CD4-positive, alpha-beta T cell (primary cell): Measurements from ENCODE around the gene AKT1. TPM values are rescaled to one million over a fixed set of nuclear protein-coding genes. Genes with fewer than 3 reads are reported as not detected.

Source experiments
- ATAC-seq: fragments of 200-7000 bp; cut with Tn5 transposase; one replicate; pipeline ENCODE4 v1.10.0; 2022; ENCODE audit warnings: mild to moderate bottlenecking; ENCODE audit not compliant: poor library complexity
- CTCF ChIA-PET: fragments of 350-600 bp; sonication (Branson Sonifier 250); formaldehyde crosslinking; loops from one replicate; lab custom pipeline; 2021; ENCODE audit warnings: antibody characterized with exemption, inconsistent platforms; lab: Charles Lee
- POLR2A ChIA-PET: fragments of 350-600 bp; sonication (Branson Sonifier 250); formaldehyde crosslinking; loops from one replicate; lab custom pipeline; 2021; ENCODE audit warnings: antibody characterized with exemption, inconsistent platforms; lab: Charles Lee
- DNase-seq, 14 experiments: peaks; one replicate each; pipeline ENCODE4 v3.0.0-alpha.2; 2013 to 2020; ENCODE audit warnings: mixed read lengths in 2 of 14
- H3K27ac ChIP-seq, 2 donors: one replicate each; pipeline versions ENCODE4 v1.5.1 to v1.7.0; 2013; ENCODE audit warnings: low read length in 2 of 2, low read depth in 1 of 2, mild to moderate bottlenecking in 1 of 2
- H3K27me3 ChIP-seq, 2 experiments: 1 replicate in 1 of 2; 2 replicates in 1 of 2; pipeline versions ENCODE4 v1.6.1 to v1.7.0; 2013; ENCODE audit warnings: low read length in 2 of 2, control low read depth in 1 of 2, mild to moderate bottlenecking in 1 of 2, moderate library complexity in 1 of 2; ENCODE audit not compliant: insufficient read depth in 2 of 2, control insufficient read depth in 1 of 2
- H3K36me3 ChIP-seq: one replicate; pipeline ENCODE4 v1.6.1; 2013; ENCODE audit warnings: low read length, control low read depth; ENCODE audit not compliant: insufficient read depth
- H3K4me1 ChIP-seq: one replicate; pipeline ENCODE4 v1.6.1; 2013; ENCODE audit warnings: low read length, control low read depth; ENCODE audit not compliant: insufficient read depth
- H3K4me3 ChIP-seq: one replicate; pipeline ENCODE4 v1.5.1; 2013; ENCODE audit warnings: mild to moderate bottlenecking, low read length, moderate library complexity
- H3K9me3 ChIP-seq, 2 experiments: 1 replicate in 1 of 2; 2 replicates in 1 of 2; pipeline versions ENCODE4 v1.6.1 to v1.7.0; 2013; ENCODE audit warnings: low read length in 2 of 2, mild to moderate bottlenecking in 2 of 2, control low read depth in 1 of 2, moderate library complexity in 1 of 2; ENCODE audit not compliant: control insufficient read depth in 1 of 2, insufficient read depth in 1 of 2
- H3K27ac Mint-ChIP-seq: one replicate; pipeline ENCODE4 v1.8.0; 2020; ENCODE audit warnings: mixed read lengths
- H3K27me3 Mint-ChIP-seq: one replicate; pipeline ENCODE4 v1.8.0; 2021; ENCODE audit warnings: mixed read lengths
- H3K36me3 Mint-ChIP-seq: one replicate; pipeline ENCODE4 v1.8.0; 2021; ENCODE audit warnings: low read depth, mixed read lengths
- H3K4me1 Mint-ChIP-seq: one replicate; pipeline ENCODE4 v1.8.0; 2021; ENCODE audit warnings: low read depth, mixed read lengths
- H3K4me3 Mint-ChIP-seq: one replicate; pipeline ENCODE4 v1.8.0; 2020; ENCODE audit warnings: mild to moderate bottlenecking, mixed read lengths
- H3K9me3 Mint-ChIP-seq: one replicate; pipeline ENCODE4 v1.8.0; 2020; ENCODE audit warnings: mixed read lengths
- CTCF ChIP-seq: fragments of 200-600 bp; IDR thresholded peaks from one replicate; pipeline ENCODE4 v1.8.0; 2022; ENCODE audit warnings: antibody characterized with exemption, mild to moderate bottlenecking
- intact Hi-C, 2 experiments: fragments of 100-400 bp; cut with DNase I in 1 of 2; cut with micrococcal nuclease in 1 of 2; formaldehyde crosslinking; loops; one replicate each; pipeline versions ENCODE4 v1.15.1 to v1.9.0; 2023 to 2025; cut with DNase I, micrococcal nuclease
- total RNA-seq, 174 experiments: library from RNA in 2 of 174; stranded (reverse) in 2 of 174; gene quantifications; one replicate each; pipeline ENCODE4 v1.2.3 and lab custom pipeline; 2021 to 2026

Gene AKT1
- total RNA-seq, 2 experiments from 2014 or later = 58.8 to 66.5 TPM

- Histone ChIP-seq H3K27ac (no peak overlapping the region), H3K4me3 (no peak overlapping the region), H3K36me3 (no peaks in the 10 kb centered on the region), H3K4me1 (peaks cover 8% of the 10 kb centered on the region), H3K27me3 (no peaks in the 10 kb centered on the region), H3K9me3 (no peaks in the 10 kb centered on the region)
- DNase-seq (no peak), ATAC-seq (no peak)
- no peak for TF ChIP-seq CTCF
- no peaks in the 10 kb centered on the region for H3K36me3 Mint-ChIP-seq
- H3K27ac Mint-ChIP-seq = no peak overlapping the region
- CTCF ChIA-PET = no interaction called here
- POLR2A ChIA-PET = no interaction called here
- peaks cover 3% of the 10 kb centered on the region for H3K4me1 Mint-ChIP-seq
- no peaks in the 10 kb centered on the region for H3K27me3 Mint-ChIP-seq
- no peaks in the 10 kb centered on the region for H3K9me3 Mint-ChIP-seq
- no peak overlapping the region for H3K4me3 Mint-ChIP-seq
- intact Hi-C loops = no loop called here
These were observed 12.9 kb upstream of the AKT1 start for GRCh38 chr14:104808456-104808855.

GRCh38 chr14:104806625-104807465 lies 11.3 kb upstream of the AKT1 start:
- intact Hi-C loops = no loop called here
- Histone ChIP-seq H3K27me3 (no peaks in the 10 kb centered on the region), H3K4me1 (peaks cover 24% of the 10 kb centered on the region), H3K36me3 (no peaks in the 10 kb centered on the region), H3K9me3 (no peaks in the 10 kb centered on the region), H3K4me3 (no peak overlapping the region), H3K27ac (no peak overlapping the region)
- ChIA-PET CTCF (no interaction called here), POLR2A (no interaction called here)
- ATAC-seq (no peak), DNase-seq (no peak)
- no peak for TF ChIP-seq CTCF
- Mint-ChIP-seq H3K36me3 (no peaks in the 10 kb centered on the region), H3K4me1 (peaks cover 7% of the 10 kb centered on the region), H3K27ac (no peak overlapping the region), H3K27me3 (no peaks in the 10 kb centered on the region), H3K9me3 (no peaks in the 10 kb centered on the region), H3K4me3 (no peak overlapping the region)

DNA sequence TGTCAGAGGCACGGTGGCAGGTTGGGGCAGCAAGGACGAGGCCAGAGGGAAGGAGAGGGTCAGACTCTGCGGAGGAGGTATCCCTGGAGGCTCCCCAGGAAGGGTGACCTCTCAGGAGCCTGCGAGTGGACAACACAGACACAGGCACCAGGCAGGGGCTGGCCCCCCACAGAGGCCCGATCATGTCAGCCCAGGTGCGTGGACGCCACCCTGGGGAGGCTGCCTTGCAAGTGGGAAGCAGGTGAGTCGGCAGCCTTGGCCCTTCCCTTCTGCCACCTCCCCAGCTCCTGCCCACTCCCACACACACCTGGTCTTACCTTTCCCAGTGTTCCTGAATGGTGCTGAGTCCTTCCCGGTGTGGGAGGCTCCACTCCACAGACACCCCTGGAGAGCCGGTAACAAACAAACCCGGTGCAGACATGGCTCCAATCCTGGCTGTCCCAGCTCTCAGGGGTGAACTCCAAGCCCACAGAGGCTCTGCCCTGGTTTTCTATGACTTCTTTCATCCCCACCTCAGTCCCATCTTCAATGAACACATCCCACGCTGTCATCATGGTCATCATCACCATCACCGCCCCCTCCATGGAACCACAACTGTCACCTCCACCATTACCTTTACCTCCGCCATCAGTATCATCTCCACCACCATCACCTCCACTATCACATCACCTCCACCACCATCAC lies 10.5 kb upstream of the AKT1 start:
- no peak for TF ChIP-seq CTCF
- H3K9me3 ChIP-seq = no peaks in the 10 kb centered on the region
- POLR2A ChIA-PET = no interaction called here
- no peak overlapping the region for H3K4me3 ChIP-seq
- CTCF ChIA-PET = no interaction called here
- H3K27ac ChIP-seq = no peak overlapping the region
- H3K9me3 Mint-ChIP-seq = no peaks in the 10 kb centered on the region
- no peak overlapping the region for H3K4me3 Mint-ChIP-seq
- H3K27me3 ChIP-seq = no peaks in the 10 kb centered on the region
- intact Hi-C loops = no loop called here
- H3K4me1 ChIP-seq = peaks cover 31% of the 10 kb centered on the region
- DNase-seq (no peak), ATAC-seq (no peak)
- H3K27me3 Mint-ChIP-seq = no peaks in the 10 kb centered on the region
- H3K4me1 Mint-ChIP-seq = peaks cover 11% of the 10 kb centered on the region
- H3K36me3 Mint-ChIP-seq = no peaks in the 10 kb centered on the region
- no peak overlapping the region for H3K27ac Mint-ChIP-seq
- H3K36me3 ChIP-seq = no peaks in the 10 kb centered on the region
